PC-9 (cell line): ENCODE results near the gene MBOAT2. TPM values are rescaled to one million over a fixed set of nuclear protein-coding genes. Genes with fewer than 3 reads are reported as not detected.

Experiments used
- BruUV-seq: library from RNA; stranded (reverse); fragments of 400-500 nt; replicated peaks from 2 replicates; lab custom pipeline; 2021; lab: Mats Ljungman, UMichigan
- CTCF ChIA-PET: fragments of 300-600 bp; sonication (Branson Sonifier 250); formaldehyde crosslinking; loops from one replicate; lab custom pipeline; 2022; ENCODE audit warnings: antibody characterized with exemption; lab: Charles Lee
- POLR2A ChIA-PET: fragments of 300-600 bp; sonication (Branson Sonifier 250); formaldehyde crosslinking; loops from one replicate; lab custom pipeline; 2022; ENCODE audit warnings: antibody characterized with exemption; ENCODE audit not compliant: unreplicated experiment; lab: Charles Lee
- DNase-seq, 2 experiments: peaks; one replicate each; pipeline versions ENCODE4 v3.0.0 to v3.0.0-alpha.2; 2015 to 2022; ENCODE audit warnings: mixed read lengths in 1 of 2
- H2AFZ ChIP-seq: fragments of 200-600 bp; sonication (generic); 2 replicates; pipeline ENCODE4 v1.8.1; 2017; ENCODE audit warnings: antibody characterized with exemption
- H3F3A ChIP-seq: fragments of 200-600 bp; sonication (generic); 2 replicates; pipeline ENCODE4 v1.8.1; 2017; ENCODE audit warnings: antibody characterized with exemption, mild to moderate bottlenecking, low read depth; ENCODE audit not compliant: insufficient read depth
- H3K27ac ChIP-seq: fragments of 200-600 bp; sonication (generic); 2 replicates; pipeline ENCODE4 v1.6.1; 2016; ENCODE audit warnings: mixed run types
- H3K27me3 ChIP-seq: fragments of 200-600 bp; sonication (generic); 2 replicates; pipeline ENCODE4 v1.6.1; 2016; ENCODE audit warnings: low read depth, mixed run types; ENCODE audit not compliant: insufficient read depth
- H3K36me3 ChIP-seq: fragments of 200-600 bp; sonication (generic); 2 replicates; pipeline ENCODE4 v1.6.1; 2016; ENCODE audit warnings: low read depth, mixed run types
- H3K4me1 ChIP-seq: fragments of 200-600 bp; sonication (generic); replicated peaks from 2 replicates; pipeline ENCODE4 v1.6.1; 2016; ENCODE audit warnings: mixed run types; ENCODE audit not compliant: insufficient read depth
- H3K4me2 ChIP-seq: fragments of 200-600 bp; sonication (generic); 2 replicates; pipeline ENCODE4 v1.6.1; 2017; ENCODE audit warnings: mixed run types
- H3K4me3 ChIP-seq: fragments of 200-600 bp; sonication (generic); 2 replicates; pipeline ENCODE4 v1.6.1; 2016; ENCODE audit warnings: mixed run types
- H3K79me2 ChIP-seq: fragments of 200-600 bp; sonication (generic); 2 replicates; pipeline ENCODE4 v1.6.1; 2017; ENCODE audit warnings: low read depth, mixed run types
- H3K9me2 ChIP-seq: fragments of 200-600 bp; sonication (generic); 2 replicates; pipeline ENCODE4 v1.8.1; 2017; ENCODE audit warnings: mild to moderate bottlenecking; ENCODE audit not compliant: insufficient read depth
- H3K9me3 ChIP-seq: fragments of 200-600 bp; sonication (generic); 2 replicates; pipeline ENCODE4 v1.8.1; 2016; ENCODE audit warnings: low read depth; ENCODE audit not compliant: insufficient read depth
- H4K20me1 ChIP-seq: fragments of 200-600 bp; sonication (generic); 2 replicates; pipeline ENCODE4 v1.8.1; 2017; ENCODE audit not compliant: insufficient read depth
- EZH2 ChIP-seq: fragments of 200-600 bp; sonication (generic); IDR thresholded peaks from 2 replicates; pipeline ENCODE4 v1.8.0; 2017; ENCODE audit warnings: antibody characterized with exemption, low read depth
- intact Hi-C: fragments of 100-400 bp; cut with micrococcal nuclease; formaldehyde crosslinking; loops from one replicate; pipeline ENCODE4 v1.10.0; 2022; ENCODE audit not compliant: unreplicated experiment
- total RNA-seq: library from RNA; stranded (reverse); gene quantifications from 2 replicates; pipeline ENCODE4 v1.2.3, GENCODE V29; 2021
- TF ChIP-seq, protein P1 (sequence below): fragments of 200-600 bp; sonication (generic); conservative IDR thresholded peaks from 2 replicates; pipeline ENCODE4 v1.6.1; 2017; ENCODE audit warnings: mixed run types, antibody characterized with exemption, mild to moderate bottlenecking, moderate library complexity

MBOAT2 gene
- total RNA-seq, 1 experiment from 2014 or later: 57.7 TPM

DNA sequence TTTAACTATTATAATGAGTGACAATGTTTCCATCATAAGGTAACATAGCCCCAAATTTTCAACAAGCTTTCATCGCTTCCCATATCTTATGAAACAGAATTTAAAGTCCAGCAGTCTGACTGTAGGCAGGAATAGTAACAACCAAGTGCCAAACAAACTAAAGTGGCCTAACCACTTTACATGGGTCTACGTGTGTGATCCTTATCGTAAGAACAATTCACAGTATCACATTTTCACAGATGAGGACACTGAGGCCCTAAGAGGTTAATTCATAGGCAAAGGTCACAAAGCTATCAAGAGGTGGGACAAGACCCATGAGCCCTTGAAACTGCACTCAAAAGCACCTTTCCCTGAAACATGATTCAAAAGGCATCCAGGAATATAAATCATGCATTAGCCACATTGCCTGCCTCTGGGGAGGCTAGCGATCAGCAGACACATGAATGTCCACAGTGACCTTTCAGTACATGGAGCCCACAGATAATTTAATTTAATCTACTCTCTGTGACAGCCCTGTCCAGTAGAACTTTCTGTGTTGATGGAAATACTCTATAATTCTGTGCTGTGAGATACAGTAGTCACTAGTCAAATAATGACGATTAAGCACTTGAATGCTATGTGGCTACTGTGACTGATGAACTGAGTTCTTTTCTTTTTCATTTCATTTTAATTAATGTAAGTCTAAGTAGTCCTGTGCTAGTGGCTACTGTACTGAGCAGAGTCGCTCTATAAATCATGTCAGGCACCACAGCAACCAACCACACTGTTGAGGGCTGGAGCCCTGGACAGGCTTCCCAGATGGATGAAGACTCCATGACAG is 196.4 kb downstream of the MBOAT2 start:
- BruUV-seq: no TSS peak

DNA sequence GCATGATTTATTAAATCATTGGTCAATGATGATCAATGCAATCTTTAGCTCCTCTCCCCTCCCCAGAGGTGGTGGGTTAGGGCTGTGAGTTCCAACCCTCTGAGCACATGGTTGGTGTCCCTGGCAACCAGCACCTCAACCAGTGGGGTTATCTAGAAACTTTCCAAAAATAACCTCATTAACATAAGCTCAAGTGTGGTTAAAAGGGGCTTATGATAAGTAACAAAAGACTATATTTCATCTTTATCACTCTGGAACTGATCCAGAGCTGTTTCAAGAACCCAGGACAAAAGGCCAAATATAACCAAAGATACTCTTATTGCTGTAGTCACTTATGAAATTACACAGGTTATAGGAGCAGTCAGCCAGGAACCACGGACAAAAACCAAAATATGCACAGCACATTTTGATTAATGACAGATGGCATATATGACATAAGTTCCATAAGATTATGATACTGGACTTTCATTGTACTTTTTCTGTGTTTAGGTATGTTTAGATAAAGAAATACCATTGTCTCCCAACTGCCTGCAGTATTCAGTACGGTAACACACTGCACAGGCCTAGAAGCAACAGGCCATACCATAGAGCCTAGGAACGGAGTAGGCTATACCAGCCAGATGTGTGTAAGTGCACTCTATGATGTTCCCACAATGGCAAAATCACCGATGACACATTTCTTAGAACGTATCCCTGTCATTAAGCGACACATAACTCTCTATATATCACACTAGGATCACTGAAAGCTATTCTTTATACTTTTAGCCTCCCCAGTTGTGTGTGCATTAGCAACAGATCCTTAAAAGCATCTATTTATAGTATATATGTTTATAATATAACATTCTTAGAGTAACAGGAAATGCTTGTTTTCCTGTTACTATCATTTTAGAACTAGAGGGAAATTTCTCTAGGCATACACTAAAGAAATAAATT is 197.9 kb downstream of the MBOAT2 start:
- Histone ChIP-seq H3K27ac (no peak overlapping the region), H4K20me1 (0 out of 2 replicates have a peak, but pooled peaks cover 3% of the 10 kb centered on the region), H3K9me3 (no peaks in the 10 kb centered on the region), H2AFZ (no peak overlapping the region), H3K36me3 (0 out of 2 replicates have a peak, but pooled peaks cover 6% of the 10 kb centered on the region), H3K27me3 (no peaks in the 10 kb centered on the region), H3K4me2 (no peak overlapping the region), H3F3A (peaks cover 25% of the 10 kb centered on the region), H3K9me2 (0 out of 2 replicates have a peak, but pooled peaks cover 4% of the 10 kb centered on the region), H3K79me2 (no peaks in the 10 kb centered on the region), H3K4me1 (peaks cover 23% of the 10 kb centered on the region), H3K4me3 (no peak overlapping the region)
- TF ChIP-seq EZH2: no peak
- TF ChIP-seq, protein P1, sequence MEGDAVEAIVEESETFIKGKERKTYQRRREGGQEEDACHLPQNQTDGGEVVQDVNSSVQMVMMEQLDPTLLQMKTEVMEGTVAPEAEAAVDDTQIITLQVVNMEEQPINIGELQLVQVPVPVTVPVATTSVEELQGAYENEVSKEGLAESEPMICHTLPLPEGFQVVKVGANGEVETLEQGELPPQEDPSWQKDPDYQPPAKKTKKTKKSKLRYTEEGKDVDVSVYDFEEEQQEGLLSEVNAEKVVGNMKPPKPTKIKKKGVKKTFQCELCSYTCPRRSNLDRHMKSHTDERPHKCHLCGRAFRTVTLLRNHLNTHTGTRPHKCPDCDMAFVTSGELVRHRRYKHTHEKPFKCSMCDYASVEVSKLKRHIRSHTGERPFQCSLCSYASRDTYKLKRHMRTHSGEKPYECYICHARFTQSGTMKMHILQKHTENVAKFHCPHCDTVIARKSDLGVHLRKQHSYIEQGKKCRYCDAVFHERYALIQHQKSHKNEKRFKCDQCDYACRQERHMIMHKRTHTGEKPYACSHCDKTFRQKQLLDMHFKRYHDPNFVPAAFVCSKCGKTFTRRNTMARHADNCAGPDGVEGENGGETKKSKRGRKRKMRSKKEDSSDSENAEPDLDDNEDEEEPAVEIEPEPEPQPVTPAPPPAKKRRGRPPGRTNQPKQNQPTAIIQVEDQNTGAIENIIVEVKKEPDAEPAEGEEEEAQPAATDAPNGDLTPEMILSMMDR: no peak
- BruUV-seq: no TSS peak
- intact Hi-C loops: no loop called here
- CTCF ChIA-PET: no interaction called here
- DNase-seq: no peak
- POLR2A ChIA-PET: no interaction called here

More for the DNA sequence above, 196.4 kb downstream of the MBOAT2 start:
- no peak for DNase-seq
- H3K9me3 ChIP-seq: no peaks in the 10 kb centered on the region
- ChIA-PET POLR2A (no interaction called here), CTCF (no interaction called here)
- H3K27me3 ChIP-seq: no peaks in the 10 kb centered on the region
- H3K36me3 ChIP-seq: 0 out of 2 replicates have a peak, but pooled peaks cover 6% of the 10 kb centered on the region
- no peak overlapping the region for H3K27ac ChIP-seq
- peaks cover 23% of the 10 kb centered on the region for H3K4me1 ChIP-seq
- H2AFZ ChIP-seq: no peak overlapping the region
- H4K20me1 ChIP-seq: 0 out of 2 replicates have a peak, but pooled peaks cover 3% of the 10 kb centered on the region
- H3K4me2 ChIP-seq: no peak overlapping the region
- 0 out of 2 replicates have a peak, but pooled peaks cover 4% of the 10 kb centered on the region for H3K9me2 ChIP-seq
- intact Hi-C loops: no loop called here
- H3K79me2 ChIP-seq: no peaks in the 10 kb centered on the region
- H3F3A ChIP-seq: peaks cover 25% of the 10 kb centered on the region
- TF ChIP-seq, protein P1: no peak
- no peak for TF ChIP-seq EZH2
- no peak overlapping the region for H3K4me3 ChIP-seq
